Fibroblast of mammary gland (primary cell): ENCODE data around the gene DTWD2.
"Not testable (repeated sequence)": the region's sequence is repeated elsewhere in the genome, so short reads cannot be mapped to it uniquely, and the experiment has no call there.

Experiments used
- DNase-seq: peaks from one replicate; pipeline ENCODE4 v3.0.0-alpha.2; 2010; ENCODE audit warnings: low read depth
- H3K4me3 ChIP-seq: 2 replicates; pipeline ENCODE4 v1.5.1; 2011; ENCODE audit warnings: low read depth, mild to moderate bottlenecking, low read length, moderate library complexity; ENCODE audit not compliant: control insufficient read depth
- CTCF ChIP-seq: conservative IDR thresholded peaks from 2 replicates; pipeline ENCODE4 v1.5.1; 2011; ENCODE audit warnings: low read depth, low read length, inconsistent platforms; ENCODE audit not compliant: control insufficient read depth, insufficient read depth

Gene DTWD2

GRCh38 chr5:118894709-118895108 is 93.6 kb downstream of the DTWD2 start:
- H3K4me3 ChIP-seq, result no peak overlapping the region
- no peak for DNase-seq
- TF ChIP-seq CTCF, result no peak

GRCh38 chr5:118891252-118891651 is 97.1 kb downstream of the DTWD2 start:
- no peak for DNase-seq
- no peak for TF ChIP-seq CTCF
- no peak overlapping the region for H3K4me3 ChIP-seq

DNA sequence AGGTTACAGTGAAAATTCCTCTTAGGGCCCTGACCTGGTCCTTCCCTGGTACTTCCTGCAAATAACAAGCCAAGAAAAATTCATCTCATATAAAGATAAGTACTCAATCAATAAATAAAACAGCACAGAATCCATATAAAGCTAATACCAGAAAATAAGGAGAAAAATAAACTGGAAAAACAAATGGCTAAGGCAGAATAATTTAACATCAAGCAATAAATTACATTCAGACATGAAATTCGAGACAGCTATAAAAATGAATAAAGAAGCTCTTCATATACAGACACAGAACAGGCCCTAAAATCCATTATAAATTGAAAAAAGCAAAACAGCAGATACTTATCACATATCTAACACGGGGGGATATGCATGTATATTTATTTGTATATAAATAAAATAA is 99.2 kb downstream of the DTWD2 start:
- no peak overlapping the region for H3K4me3 ChIP-seq
- no peak for TF ChIP-seq CTCF
- no peak for DNase-seq

GRCh38 chr5:118888556-118888955 is 99.8 kb downstream of the DTWD2 start:
- TF ChIP-seq CTCF, result no peak
- no peak overlapping the region for H3K4me3 ChIP-seq
- DNase-seq, result no peak

DNA sequence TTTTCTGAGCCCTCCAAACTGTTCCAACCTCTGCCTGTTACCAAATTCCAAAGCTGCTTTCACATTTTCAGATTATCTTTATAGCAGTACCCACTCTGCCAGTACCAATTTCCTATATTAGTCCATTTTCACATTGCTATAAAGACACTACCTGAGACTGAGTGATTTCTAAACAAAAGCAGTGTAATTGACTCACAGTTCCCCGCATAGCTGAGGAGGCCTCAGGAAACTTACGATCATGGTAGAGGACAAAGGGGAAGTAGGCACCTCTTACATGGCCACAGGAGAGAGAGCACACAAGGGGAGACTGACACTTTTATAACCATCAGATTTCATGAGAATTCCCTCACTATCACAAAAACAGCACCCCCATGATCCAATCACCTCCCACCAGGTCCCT is 105.0 kb downstream of the DTWD2 start:
- DNase-seq, result no peak
- no peak overlapping the region for H3K4me3 ChIP-seq
- TF ChIP-seq CTCF, result no peak

DNA sequence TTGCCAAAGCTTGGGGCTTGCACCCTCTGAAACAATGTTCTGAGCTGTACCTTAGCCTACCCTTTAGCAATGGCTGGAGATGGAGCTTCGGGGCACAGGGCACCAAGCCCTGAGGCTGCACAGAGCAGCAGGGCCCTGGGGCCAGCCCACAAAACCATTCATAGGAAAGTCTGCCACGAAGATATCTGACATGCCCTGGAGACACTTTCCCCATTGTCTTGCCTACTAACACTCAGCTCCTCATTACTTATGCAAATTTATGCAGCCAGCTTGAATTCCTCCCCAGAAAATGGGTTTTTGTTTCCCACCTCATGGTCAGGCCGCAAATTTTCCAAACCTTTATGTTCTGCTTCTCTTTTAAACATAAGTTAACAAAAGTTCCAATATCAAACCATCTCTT is 105.7 kb downstream of the DTWD2 start:
- H3K4me3 ChIP-seq, result no peak overlapping the region
- DNase-seq, result no peak
- no peak for TF ChIP-seq CTCF

DNA sequence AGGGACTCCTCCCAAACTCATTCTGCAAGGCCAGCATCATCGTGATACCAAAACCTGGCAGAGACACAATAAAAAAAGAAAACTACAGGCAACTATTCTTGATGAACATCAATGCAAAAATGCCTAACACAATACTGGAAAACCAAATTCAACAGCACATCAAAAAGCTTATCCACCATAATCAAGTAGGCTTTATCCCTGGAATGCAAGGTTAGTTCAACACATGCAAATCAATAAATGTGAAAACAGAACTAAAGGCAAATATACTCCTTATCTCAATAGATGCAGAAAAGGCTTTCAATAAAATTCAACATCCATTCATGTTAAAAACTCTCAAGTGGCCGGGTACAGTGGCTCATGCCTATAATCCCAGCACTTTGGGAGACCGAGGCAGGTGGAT is 111.5 kb downstream of the DTWD2 start:
- H3K4me3 ChIP-seq, DNase-seq: not testable (repeated sequence)

DNA sequence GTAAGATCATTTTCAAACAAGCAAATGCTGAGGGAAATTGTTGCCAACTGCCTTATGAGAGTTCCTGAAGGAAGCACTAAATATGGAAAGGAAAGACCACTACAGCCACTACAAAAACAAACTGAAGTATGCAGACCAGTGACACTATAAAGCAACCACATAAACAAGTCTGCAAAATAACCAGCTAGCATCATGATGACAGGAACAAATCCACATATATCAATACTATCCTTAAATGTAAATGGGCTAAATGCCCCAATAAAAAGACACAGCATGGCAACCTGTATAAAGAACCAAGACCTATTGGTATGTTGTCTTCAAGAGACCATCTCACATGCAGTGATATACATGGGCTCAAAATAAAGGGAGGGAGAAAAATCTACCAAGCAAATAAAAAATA is 113.2 kb downstream of the DTWD2 start:
- H3K4me3 ChIP-seq, result no peak overlapping the region
- no peak for TF ChIP-seq CTCF
- no peak for DNase-seq
